ENCODE measurements around the gene HEPN1.

DNA sequence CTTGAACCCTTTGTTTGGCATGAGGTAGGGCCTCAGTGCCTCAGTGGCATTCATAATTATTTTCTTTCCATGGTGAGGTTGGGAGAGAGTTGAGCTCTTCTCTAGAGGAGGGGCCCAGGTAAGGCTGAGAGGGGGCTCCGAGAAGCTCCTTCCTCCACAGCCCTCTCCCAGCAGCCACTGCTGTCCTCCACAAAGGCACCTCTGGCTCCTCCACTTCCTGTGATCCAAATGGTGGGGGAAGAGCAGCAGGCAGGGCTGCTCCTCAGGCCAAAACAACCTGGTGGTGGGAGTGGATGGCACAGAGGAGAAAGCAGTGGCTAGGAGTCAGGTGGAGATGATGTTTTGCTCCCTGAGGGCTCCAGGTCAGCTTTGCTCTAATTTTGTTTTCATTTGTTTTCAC lies 34.7 kb upstream of the HEPN1 start:
- TF ChIP-seq, protein P1, sequence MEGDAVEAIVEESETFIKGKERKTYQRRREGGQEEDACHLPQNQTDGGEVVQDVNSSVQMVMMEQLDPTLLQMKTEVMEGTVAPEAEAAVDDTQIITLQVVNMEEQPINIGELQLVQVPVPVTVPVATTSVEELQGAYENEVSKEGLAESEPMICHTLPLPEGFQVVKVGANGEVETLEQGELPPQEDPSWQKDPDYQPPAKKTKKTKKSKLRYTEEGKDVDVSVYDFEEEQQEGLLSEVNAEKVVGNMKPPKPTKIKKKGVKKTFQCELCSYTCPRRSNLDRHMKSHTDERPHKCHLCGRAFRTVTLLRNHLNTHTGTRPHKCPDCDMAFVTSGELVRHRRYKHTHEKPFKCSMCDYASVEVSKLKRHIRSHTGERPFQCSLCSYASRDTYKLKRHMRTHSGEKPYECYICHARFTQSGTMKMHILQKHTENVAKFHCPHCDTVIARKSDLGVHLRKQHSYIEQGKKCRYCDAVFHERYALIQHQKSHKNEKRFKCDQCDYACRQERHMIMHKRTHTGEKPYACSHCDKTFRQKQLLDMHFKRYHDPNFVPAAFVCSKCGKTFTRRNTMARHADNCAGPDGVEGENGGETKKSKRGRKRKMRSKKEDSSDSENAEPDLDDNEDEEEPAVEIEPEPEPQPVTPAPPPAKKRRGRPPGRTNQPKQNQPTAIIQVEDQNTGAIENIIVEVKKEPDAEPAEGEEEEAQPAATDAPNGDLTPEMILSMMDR (conservative IDR thresholded peaks at IDR 0.05; ENCODE audit: low read depth, low read length) = no peak
- no peak for TF ChIP-seq EZH2 (IDR thresholded peaks at IDR 0.05; ENCODE audit: borderline replicate concordance, low read depth, low read length, poor library complexity, severe bottlenecking)

Data from A673 (cell line).